Activated CD4-positive, alpha-beta memory T cell treated with anti-CD3 and anti-CD28 coated beads, Interleukin-2, amount 10 ng/mL, durations not matched to agents 7 days and 5 days (primary cell): ENCODE results near the gene MLN. TPM values are rescaled to one million over a fixed set of nuclear protein-coding genes. Genes with fewer than 3 reads are reported as not detected.

Experiments
- CTCF ChIA-PET: fragments of 350-600 bp; sonication (Branson Sonifier 250); formaldehyde crosslinking; loops from one replicate; lab custom pipeline; 2021; ENCODE audit warnings: antibody characterized with exemption, inconsistent platforms; lab: Charles Lee
- POLR2A ChIA-PET: fragments of 350-600 bp; sonication (Branson Sonifier 250); formaldehyde crosslinking; loops from one replicate; lab custom pipeline; 2021; ENCODE audit warnings: antibody characterized with exemption; lab: Charles Lee
- DNase-seq: peaks from one replicate; pipeline ENCODE4 v3.0.0-alpha.2; 2020
- H3K27ac Mint-ChIP-seq: one replicate; pipeline ENCODE4 v1.8.0; 2021; ENCODE audit warnings: mild to moderate bottlenecking, mixed read lengths
- H3K27me3 Mint-ChIP-seq: one replicate; pipeline ENCODE4 v1.8.0; 2021; ENCODE audit warnings: mixed read lengths
- H3K36me3 Mint-ChIP-seq: one replicate; pipeline ENCODE4 v1.8.0; 2021; ENCODE audit warnings: low read depth, mixed read lengths
- H3K4me1 Mint-ChIP-seq: one replicate; pipeline ENCODE4 v1.8.0; 2021; ENCODE audit warnings: mixed read lengths
- H3K4me3 Mint-ChIP-seq: one replicate; pipeline ENCODE4 v1.8.0; 2021; ENCODE audit warnings: mild to moderate bottlenecking, mixed read lengths
- H3K9me3 Mint-ChIP-seq: one replicate; pipeline ENCODE4 v1.8.0; 2021; ENCODE audit warnings: mixed read lengths
- total RNA-seq, 2 experiments: library from RNA; stranded (reverse); gene quantifications; one replicate each; pipeline ENCODE4 v1.2.3, GENCODE V29; 2021

The MLN gene
- total RNA-seq, 2 experiments from 2014 or later, result not detected

DNA sequence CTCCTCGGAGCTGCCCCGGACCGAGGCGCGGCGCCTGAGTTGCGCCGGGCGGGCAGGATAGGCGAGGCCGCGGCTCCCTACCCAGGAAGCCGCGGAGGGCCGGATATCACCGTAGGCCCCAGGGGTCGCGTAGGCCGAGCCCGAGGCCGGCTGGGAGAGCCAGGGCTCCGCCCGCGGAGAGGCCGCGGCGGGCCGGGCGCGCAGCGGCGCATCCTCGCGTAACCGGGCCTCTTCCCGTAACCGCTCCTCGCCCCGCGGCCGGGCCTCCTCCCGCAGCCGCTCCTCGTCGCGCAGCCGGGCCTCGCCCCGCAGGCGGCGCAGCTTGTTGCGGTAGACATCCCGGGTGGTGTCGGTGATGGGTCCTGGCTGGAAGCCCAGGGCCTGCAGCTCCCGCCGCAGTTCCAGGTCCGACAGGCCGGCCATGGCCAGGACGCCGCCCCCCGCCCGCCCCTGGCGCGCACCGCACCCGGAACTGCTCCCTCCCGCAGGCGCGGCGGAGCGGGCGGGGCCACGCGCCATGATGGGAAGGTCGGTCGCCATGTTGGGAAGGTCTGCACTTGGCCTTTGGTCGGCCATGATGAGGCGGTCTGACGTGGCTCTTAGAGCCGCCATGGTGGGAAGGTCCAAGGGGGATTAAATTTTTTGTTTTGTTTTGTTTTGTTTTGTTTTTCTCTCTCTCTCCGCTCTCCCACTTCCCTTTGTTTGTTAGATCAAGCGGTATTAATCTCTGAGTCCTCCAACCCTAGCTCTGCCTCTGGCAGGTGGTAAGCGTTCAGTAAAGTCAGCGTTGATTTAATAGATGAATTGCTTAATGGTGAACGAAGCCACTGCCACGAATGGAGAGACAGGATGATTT, 14.9 kb downstream of the MLN start, which contains the start of gene LEMD2:
Gene LEMD2, minus strand, starts transcription at position 437 of the 856 bp plus-strand sequence. Its CDS starts 14 bp downstream, at position 423.
- Mint-ChIP-seq H3K27ac (peak within 1 kb of the TSS; percentile 98), H3K4me1 (peaks cover 49% of the 10 kb centered on the region), H3K9me3 (no peaks in the 10 kb centered on the region), H3K4me3 (peak within 1 kb of the TSS; percentile 96), H3K27me3 (peaks cover 19% of the 10 kb centered on the region), H3K36me3 (peaks cover 34% of the 10 kb centered on the region)
- ChIA-PET CTCF (interaction anchor here (0.5 to 1.9 kb wide), 5 partner anchors 19 to 257 kb away, joined by 3 to 6 read pairs (median 4); no protein-coding TSS in a partner anchor), POLR2A (interaction anchor here (0.6 to 3.1 kb wide), 14 partner anchors 10 to 1582 kb away, joined by 3 to 22 read pairs (median 6); partner anchors contain the start of gene UQCC2)
- peak; percentile 93 for DNase-seq

DNA sequence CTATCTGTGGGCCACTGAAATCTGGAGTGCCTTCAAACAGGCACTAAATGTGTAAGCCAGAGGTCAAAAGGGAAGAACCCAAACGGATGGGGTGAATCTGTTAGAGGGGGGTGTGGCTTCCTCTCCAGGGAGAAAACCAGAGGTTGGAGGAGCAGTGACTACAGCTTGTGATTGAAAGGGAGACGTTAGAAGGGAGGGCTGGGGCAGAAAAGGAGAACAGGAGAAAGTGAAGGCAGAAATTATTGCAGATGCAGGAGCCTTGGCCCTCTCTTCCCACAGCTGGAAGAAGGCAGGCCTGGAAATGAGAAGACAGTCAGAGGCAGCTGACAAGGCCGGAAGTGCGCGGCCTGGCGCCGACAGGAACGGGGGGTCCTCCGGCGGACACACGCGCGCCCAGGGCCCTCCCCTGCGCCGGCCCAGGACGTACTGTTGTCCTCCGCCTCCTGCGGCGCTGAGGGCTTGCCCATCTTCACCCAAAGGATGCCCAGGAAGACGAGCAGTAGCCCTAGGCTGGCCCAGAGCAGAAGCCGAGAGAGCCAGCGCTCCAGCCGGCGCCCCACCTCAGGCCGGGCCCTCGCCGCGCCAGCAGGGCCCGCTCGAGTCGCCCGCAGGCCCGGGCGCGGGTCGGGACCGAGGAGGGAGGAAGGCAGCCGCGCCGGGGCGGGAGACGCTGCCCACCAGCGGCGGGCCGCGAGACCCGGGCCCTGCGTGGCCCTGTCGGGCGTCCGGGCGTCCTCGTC, 15.7 kb downstream of the MLN start:
- H3K4me3 Mint-ChIP-seq, result peak overlapping the region; percentile 96
- H3K27me3 Mint-ChIP-seq, result peaks cover 11% of the 10 kb centered on the region
- H3K9me3 Mint-ChIP-seq, result no peaks in the 10 kb centered on the region
- H3K36me3 Mint-ChIP-seq, result peaks cover 41% of the 10 kb centered on the region
- H3K27ac Mint-ChIP-seq, result peak overlapping the region; percentile 98
- DNase-seq, result peak; percentile 67
- peaks cover 50% of the 10 kb centered on the region for H3K4me1 Mint-ChIP-seq
- POLR2A ChIA-PET, result interaction anchor here (0.7 to 3.1 kb wide), 21 partner anchors 9 to 378 kb away, joined by 3 to 22 read pairs (median 4); partner anchors contain the start of gene UQCC2
- CTCF ChIA-PET, result interaction anchor here (0.7 to 4.6 kb wide), 6 partner anchors 17 to 240 kb away, joined by 3 to 22 read pairs (median 4); partner anchors contain the start of gene UQCC2

DNA sequence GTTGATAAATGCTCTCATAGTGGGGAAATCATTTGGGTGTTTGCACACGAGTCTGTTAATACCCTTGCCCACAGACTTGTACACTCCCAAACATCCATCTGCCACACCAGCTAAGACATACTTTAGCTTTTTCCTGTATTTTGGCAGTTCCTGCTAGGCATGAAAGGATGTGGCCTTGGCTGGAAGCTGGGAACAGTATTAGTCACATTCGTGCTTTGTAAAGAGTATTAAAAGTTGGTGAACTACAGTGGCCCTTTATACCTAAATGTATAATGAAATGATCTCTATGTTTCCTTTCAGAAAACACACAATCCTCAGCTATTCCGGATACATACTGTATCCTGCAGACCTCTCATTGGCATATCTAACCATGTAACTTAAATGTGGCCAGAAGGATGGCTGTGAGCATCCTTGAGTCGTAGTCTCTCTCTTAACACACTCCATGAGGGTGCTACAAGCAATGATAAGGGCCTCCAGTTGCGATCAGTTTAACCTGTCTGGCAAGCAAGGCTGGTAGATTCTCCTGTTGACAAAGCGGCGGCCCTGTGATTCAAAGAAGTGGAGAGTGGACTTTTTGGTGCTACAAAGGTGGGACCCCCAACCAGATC, 16.4 kb downstream of the MLN start:
- DNase-seq, result no peak
- ChIA-PET POLR2A (interaction anchor here (0.7 to 3.1 kb wide), 20 partner anchors 9 to 377 kb away, joined by 3 to 22 read pairs (median 4); partner anchors contain the start of gene UQCC2), CTCF (interaction anchor here (1.0 to 4.6 kb wide), 5 partner anchors 16 to 241 kb away, joined by 3 to 22 read pairs (median 4); partner anchors contain the start of gene UQCC2)
- Mint-ChIP-seq H3K4me3 (peak overlapping the region; percentile 96), H3K27me3 (peaks cover 5% of the 10 kb centered on the region), H3K36me3 (peaks cover 48% of the 10 kb centered on the region), H3K9me3 (no peaks in the 10 kb centered on the region), H3K4me1 (peaks cover 50% of the 10 kb centered on the region), H3K27ac (peak overlapping the region; percentile 98)

DNA sequence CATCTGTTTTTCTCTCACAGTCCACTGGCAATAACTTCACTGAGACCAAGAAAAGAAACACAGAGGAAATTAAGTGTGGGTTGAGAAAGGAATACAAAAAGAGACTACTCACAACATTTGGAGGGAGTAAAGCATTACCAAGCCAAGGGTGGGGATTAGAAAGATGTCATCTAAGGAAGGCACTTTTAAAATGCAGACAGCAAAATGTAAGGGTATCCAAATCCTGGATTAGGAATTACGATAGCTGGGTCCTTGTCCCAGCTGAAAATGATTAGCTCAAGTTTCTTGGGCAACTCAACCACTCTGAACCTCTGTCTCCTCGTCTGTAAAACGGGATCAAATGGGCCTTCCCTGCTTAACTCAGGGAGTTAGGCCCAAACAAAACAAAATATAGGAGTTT, 17.1 kb downstream of the MLN start:
- Mint-ChIP-seq H3K4me3 (peak overlapping the region; percentile 96), H3K4me1 (peaks cover 50% of the 10 kb centered on the region), H3K27me3 (no peaks in the 10 kb centered on the region), H3K27ac (peak overlapping the region; percentile 3), H3K36me3 (peaks cover 53% of the 10 kb centered on the region), H3K9me3 (no peaks in the 10 kb centered on the region)
- no peak for DNase-seq
- ChIA-PET POLR2A (interaction anchor here (1.1 to 3.1 kb wide), 6 partner anchors 8 to 118 kb away, joined by 3 to 21 read pairs (median 8); no protein-coding TSS in a partner anchor), CTCF (interaction anchor here (1.6 to 4.6 kb wide), 2 partner anchors 15 to 75 kb away, joined by 4 to 22 read pairs; partner anchors contain the start of gene UQCC2)

DNA sequence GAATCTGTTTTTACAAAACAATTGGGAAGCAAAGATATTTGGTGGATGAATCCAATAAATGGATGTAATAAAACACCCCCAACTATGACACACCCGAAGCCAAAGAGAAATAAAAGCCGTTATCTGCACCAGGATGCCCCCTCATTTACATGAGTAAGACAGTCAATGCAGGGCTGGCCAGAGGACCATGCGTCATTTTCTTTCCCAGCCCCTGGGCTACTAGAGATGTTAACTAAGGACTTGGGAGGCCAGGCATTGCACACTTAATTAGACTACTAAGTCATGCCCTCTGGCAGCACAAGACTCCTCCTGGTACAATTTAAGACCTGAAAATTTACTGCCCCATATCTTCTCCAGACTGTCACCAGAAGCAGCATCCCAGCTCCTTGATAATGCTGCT, 18.0 kb downstream of the MLN start:
- H3K27me3 Mint-ChIP-seq, result no peaks in the 10 kb centered on the region
- H3K36me3 Mint-ChIP-seq, result peaks cover 58% of the 10 kb centered on the region
- H3K4me1 Mint-ChIP-seq, result peaks cover 50% of the 10 kb centered on the region
- CTCF ChIA-PET, result interaction anchor here (0.8 to 4.6 kb wide), 2 partner anchors 14 to 378 kb away, joined by 3 to 22 read pairs; no protein-coding TSS in a partner anchor
- no peak overlapping the region for H3K4me3 Mint-ChIP-seq
- no peak overlapping the region for H3K27ac Mint-ChIP-seq
- DNase-seq, result no peak
- no peaks in the 10 kb centered on the region for H3K9me3 Mint-ChIP-seq
- POLR2A ChIA-PET, result interaction anchor here (3.1 kb wide), 1 partner anchor 14 kb away, joined by 18 read pairs; no protein-coding TSS in a partner anchor

DNA sequence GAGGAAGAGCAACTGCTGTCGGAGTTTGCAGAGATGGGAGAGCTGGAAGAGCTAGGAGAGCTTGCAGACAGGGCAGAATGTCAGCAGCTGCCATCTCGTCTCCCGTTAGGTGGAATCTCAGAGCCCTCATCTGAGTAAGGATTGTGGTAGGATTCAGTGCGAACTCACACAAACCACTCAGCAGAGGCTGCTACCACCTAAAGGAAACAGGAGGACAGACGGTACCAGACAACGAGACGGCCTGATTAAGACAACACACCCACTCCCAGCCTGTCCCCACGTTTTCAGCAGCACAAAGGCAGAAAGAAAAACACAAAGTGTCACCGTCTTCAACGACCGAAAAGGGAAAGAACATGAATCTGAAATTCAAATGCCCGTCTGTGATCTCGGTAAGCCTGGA, 19.0 kb downstream of the MLN start:
- no peak for DNase-seq
- no peak overlapping the region for H3K4me3 Mint-ChIP-seq
- H3K4me1 Mint-ChIP-seq, result peaks cover 50% of the 10 kb centered on the region
- peaks cover 68% of the 10 kb centered on the region for H3K36me3 Mint-ChIP-seq
- H3K9me3 Mint-ChIP-seq, result no peaks in the 10 kb centered on the region
- no peaks in the 10 kb centered on the region for H3K27me3 Mint-ChIP-seq
- ChIA-PET CTCF (interaction anchor here (4.6 kb wide), 1 partner anchor 13 kb away, joined by 22 read pairs; no protein-coding TSS in a partner anchor), POLR2A (no interaction called here)
- H3K27ac Mint-ChIP-seq, result no peak overlapping the region

DNA sequence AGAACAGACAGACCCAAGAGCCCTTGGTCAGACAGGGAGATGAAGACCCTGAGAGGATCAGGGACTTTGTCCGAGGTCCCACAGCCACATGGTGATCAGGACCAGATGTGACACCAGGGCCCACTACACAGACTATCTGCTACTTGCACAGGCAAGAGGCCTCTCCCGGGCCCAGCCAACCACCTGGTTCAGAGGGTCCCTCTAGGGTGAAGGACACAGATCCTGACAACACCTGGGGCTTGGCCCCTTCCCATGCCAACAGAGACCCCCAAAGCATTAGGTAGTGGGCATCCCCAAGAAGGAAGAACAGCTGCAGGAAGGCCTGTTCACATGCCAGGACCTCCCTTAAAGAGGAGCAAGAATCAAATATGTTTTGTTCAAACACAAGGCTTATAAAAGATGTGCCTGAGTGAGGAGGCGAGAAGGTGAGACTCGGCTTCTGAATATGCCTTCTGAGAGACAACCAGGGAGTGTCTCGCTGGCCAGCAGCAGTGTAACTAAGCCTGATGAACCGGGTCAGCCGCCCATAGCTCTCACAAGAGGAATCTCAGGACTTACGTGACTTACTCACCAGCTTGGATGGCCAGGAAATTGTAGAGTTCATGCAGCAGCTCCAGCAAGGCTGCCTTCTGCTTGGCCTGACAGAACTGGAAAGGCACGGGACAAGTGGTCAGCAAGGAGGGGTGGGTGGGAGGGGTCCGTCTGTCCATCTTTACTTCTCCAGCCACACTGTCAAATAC, 19.9 kb downstream of the MLN start:
- no peak overlapping the region for H3K27ac Mint-ChIP-seq
- no peaks in the 10 kb centered on the region for H3K9me3 Mint-ChIP-seq
- H3K36me3 Mint-ChIP-seq, result peaks cover 76% of the 10 kb centered on the region
- CTCF ChIA-PET, result interaction anchor here (4.6 kb wide), 1 partner anchor 12 kb away, joined by 22 read pairs; no protein-coding TSS in a partner anchor
- DNase-seq, result no peak
- POLR2A ChIA-PET, result no interaction called here
- H3K27me3 Mint-ChIP-seq, result no peaks in the 10 kb centered on the region
- H3K4me1 Mint-ChIP-seq, result peaks cover 42% of the 10 kb centered on the region
- no peak overlapping the region for H3K4me3 Mint-ChIP-seq

DNA sequence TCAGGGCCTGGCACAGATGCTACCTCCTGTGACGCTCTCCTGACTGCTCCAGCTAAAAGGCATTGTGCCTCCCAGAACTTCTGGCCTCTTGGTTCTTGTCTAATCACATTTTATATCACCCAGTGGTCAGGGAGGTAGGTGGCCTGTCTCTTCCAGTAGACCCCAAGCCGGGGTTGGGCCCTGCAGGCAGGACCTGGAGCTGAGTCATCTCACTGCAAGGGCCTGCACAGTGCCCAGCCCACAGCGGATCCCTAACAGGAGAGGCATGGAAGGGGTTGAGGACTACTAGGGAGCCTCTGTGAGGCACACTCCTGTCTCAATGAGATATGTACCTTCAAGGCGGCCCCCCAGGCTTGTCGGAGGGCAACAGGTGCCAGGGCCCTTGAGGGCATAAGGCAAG, 21.2 kb downstream of the MLN start:
- Mint-ChIP-seq H3K27ac (no peak overlapping the region), H3K9me3 (no peaks in the 10 kb centered on the region), H3K4me3 (no peak overlapping the region), H3K36me3 (peaks cover 82% of the 10 kb centered on the region), H3K27me3 (no peaks in the 10 kb centered on the region), H3K4me1 (peaks cover 37% of the 10 kb centered on the region)
- no peak for DNase-seq
- ChIA-PET POLR2A (no interaction called here), CTCF (interaction anchor here (1.0 kb wide), 1 partner anchor 11 kb away, joined by 3 read pairs; no protein-coding TSS in a partner anchor)

DNA sequence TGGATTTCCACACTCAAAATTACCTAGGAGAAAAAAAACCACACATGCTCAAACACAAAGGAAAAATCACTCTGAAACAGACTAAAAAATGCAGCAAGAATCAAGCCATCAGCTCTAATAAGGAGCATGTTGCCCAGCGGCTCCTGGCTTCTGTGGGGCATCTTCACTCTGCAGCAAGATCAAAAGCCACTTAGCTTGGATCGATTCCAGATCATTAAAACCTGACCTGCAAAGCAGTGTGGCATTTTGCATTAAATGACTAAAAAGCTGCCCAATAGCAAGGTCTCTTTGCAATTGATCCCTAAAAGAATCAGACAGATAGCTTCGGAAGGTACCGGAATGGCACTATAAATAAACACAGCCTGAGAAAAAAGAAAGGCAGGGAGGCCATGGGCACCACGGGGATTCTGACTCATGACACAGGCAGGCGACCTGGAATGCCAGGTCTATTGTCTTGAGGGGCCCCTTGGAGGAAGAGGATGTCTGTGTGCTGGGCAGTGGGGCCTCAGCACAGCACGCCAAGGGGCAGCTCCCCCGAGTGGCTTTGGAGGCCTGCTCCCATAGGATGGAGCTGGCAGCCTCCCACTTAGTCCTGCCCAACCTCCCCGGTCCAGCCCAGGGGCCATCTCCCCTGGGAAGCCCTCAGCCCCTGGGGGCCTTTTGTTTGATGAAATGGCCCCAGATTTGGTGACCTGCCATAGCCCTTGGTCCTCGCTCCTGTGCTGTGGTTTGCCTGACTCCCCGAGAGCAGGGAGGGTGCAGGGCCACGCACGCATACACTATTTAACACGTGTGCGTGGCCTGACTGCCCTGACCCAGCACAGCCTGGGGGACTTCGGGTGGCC, 22.4 kb downstream of the MLN start:
- POLR2A ChIA-PET, result interaction anchor here (0.8 to 1.3 kb wide), 3 partner anchors 10 to 74 kb away, joined by 3 read pairs; no protein-coding TSS in a partner anchor
- Mint-ChIP-seq H3K4me3 (no peak overlapping the region), H3K9me3 (no peaks in the 10 kb centered on the region), H3K36me3 (peaks cover 90% of the 10 kb centered on the region), H3K4me1 (peaks cover 24% of the 10 kb centered on the region), H3K27me3 (no peaks in the 10 kb centered on the region), H3K27ac (no peak overlapping the region)
- DNase-seq, result no peak
- CTCF ChIA-PET, result interaction anchor here (1.0 to 1.1 kb wide), 2 partner anchors 10 to 13 kb away, joined by 3 read pairs; no protein-coding TSS in a partner anchor

DNA sequence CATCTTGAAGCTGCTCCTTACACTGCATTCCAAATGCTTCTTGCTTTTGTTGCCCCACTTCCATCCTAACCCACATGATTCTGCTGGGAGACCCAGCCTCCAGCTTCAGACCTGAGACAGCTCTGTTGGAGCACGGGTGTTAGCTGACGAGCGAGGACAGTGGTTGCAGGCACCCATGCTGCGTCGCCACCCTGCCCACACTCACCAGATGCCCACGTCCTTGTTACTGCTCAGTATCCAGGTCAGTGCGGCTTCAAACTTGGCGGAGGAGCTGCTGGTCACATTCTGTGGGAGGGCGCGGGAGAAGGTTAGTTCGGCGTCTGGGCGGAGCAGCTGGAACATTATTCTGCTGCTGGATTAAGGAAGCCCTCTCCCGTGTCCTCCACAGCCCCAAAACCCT, 23.9 kb downstream of the MLN start:
- POLR2A ChIA-PET, result interaction anchor here (3.3 kb wide), 1 partner anchor 8 kb away, joined by 21 read pairs; the partner anchor contains the start of gene LEMD2
- DNase-seq, result no peak
- Mint-ChIP-seq H3K9me3 (no peaks in the 10 kb centered on the region), H3K4me1 (peaks cover 10% of the 10 kb centered on the region), H3K27ac (no peak overlapping the region), H3K27me3 (no peaks in the 10 kb centered on the region), H3K4me3 (no peak overlapping the region), H3K36me3 (peaks cover 89% of the 10 kb centered on the region)
- CTCF ChIA-PET, result interaction anchor here (1.0 to 1.9 kb wide), 5 partner anchors 10 to 248 kb away, joined by 3 to 6 read pairs (median 5); partner anchors contain the start of gene UQCC2
